NCI-H2196 treated with DMSO at 0.1 percent for 48 hours (cell line): Measurements from ENCODE around the gene KCMF1.
"Not testable (repeated sequence)": the region's sequence is repeated elsewhere in the genome, so short reads cannot be mapped to it uniquely, and the experiment has no call there.

Experiments used
- DNase-seq: peaks from one replicate; lab custom pipeline; 2025; ENCODE audit not compliant: unreplicated experiment; lab: John Stamatoyannopoulos, UW

The KCMF1 gene

GRCh38 chr2:84970868-84971509, at the start of gene KCMF1:
KCMF1 (plus strand) TSS chr2:84971161; CDS start chr2:84971452, 291 bp downstream.
- DNase-seq = no peak

- no peak for DNase-seq
Measured at GRCh38 chr2:84923009-84923408, 48.0 kb upstream of the KCMF1 start.

GRCh38 chr2:84924173-84925106, 46.5 kb upstream of the KCMF1 start:
- no peak for DNase-seq

- DNase-seq = no peak
Measured at GRCh38 chr2:84925336-84925723, 45.6 kb upstream of the KCMF1 start.

GRCh38 chr2:84925724-84926376, 45.1 kb upstream of the KCMF1 start:
- peak; percentile 68 for DNase-seq

- DNase-seq = no peak
Measured at GRCh38 chr2:84927275-84927627, 43.7 kb upstream of the KCMF1 start.

GRCh38 chr2:84931384-84931821, 39.6 kb upstream of the KCMF1 start:
- no peak for DNase-seq

- DNase-seq = no peak
Measured at GRCh38 chr2:84938194-84938879, 32.6 kb upstream of the KCMF1 start.

GRCh38 chr2:84939426-84940087, 31.4 kb upstream of the KCMF1 start:
- no peak for DNase-seq

GRCh38 chr2:84940088-84940470, 30.9 kb upstream of the KCMF1 start:
- DNase-seq = no peak

- no peak for DNase-seq
Measured at GRCh38 chr2:84940831-84941412, 30.0 kb upstream of the KCMF1 start.

- no peak for DNase-seq
Measured at GRCh38 chr2:84942166-84942565, 28.8 kb upstream of the KCMF1 start.

GRCh38 chr2:84942964-84943421, 28.0 kb upstream of the KCMF1 start:
- DNase-seq = no peak

- no peak for DNase-seq
Measured at GRCh38 chr2:84944295-84944909, 26.6 kb upstream of the KCMF1 start.

GRCh38 chr2:84945838-84946203, 25.1 kb upstream of the KCMF1 start:
- not testable (repeated sequence) for DNase-seq

- no peak for DNase-seq
Measured at GRCh38 chr2:84946204-84947009, 24.6 kb upstream of the KCMF1 start.

GRCh38 chr2:84947010-84947593, 23.9 kb upstream of the KCMF1 start:
- no peak for DNase-seq

GRCh38 chr2:84953535-84953934, 17.4 kb upstream of the KCMF1 start:
- no peak for DNase-seq

- DNase-seq = no peak
Measured at GRCh38 chr2:84954329-84954728, 16.6 kb upstream of the KCMF1 start.
